RWPE1 (cell line): ENCODE data around the gene IFI16.
"Not testable (repeated sequence)": the region's sequence is repeated elsewhere in the genome, so short reads cannot be mapped to it uniquely, and the experiment has no call there.

ENCODE experiments used
- CTCF ChIA-PET: fragments of 350-600 bp; sonication (Branson Sonifier 250); formaldehyde crosslinking; extraction: SDS; loops from one replicate; lab custom pipeline; 2021; lab: Yijun Ruan, JAX
- POLR2A ChIA-PET: fragments of 400-600 bp; formaldehyde crosslinking; extraction: SDS; loops from one replicate; lab custom pipeline; 2020; ENCODE audit warnings: antibody characterized with exemption; ENCODE audit not compliant: low non-redundant PET; lab: Yijun Ruan, JAX
- DNase-seq: peaks from one replicate; pipeline ENCODE4 v3.0.0; 2012; ENCODE audit warnings: low spot score
- H3K27ac ChIP-seq: fragments of 450-650 bp; 2 replicates; pipeline ENCODE4 v1.5.1; 2017
- CTCF ChIP-seq: fragments of 450-650 bp; conservative IDR thresholded peaks from 2 replicates; pipeline ENCODE4 v1.5.1; 2017; ENCODE audit warnings: low read depth, mild to moderate bottlenecking

Gene IFI16

GRCh38 chr1:159000625-159001024, 9.1 kb upstream of the IFI16 start:
- H3K27ac ChIP-seq = no peak overlapping the region
- POLR2A ChIA-PET = no interaction called here
- DNase-seq = peak; percentile 87

GRCh38 chr1:159005161-159005560, 4.5 kb upstream of the IFI16 start:
- no peak overlapping the region for H3K27ac ChIP-seq
- no peak for TF ChIP-seq CTCF
- POLR2A ChIA-PET = no interaction called here
- CTCF ChIA-PET = interaction anchor here (0.6 kb wide), 1 partner anchor 15 kb away, joined by 3 read pairs; no protein-coding TSS in a partner anchor
- DNase-seq = no peak

More at GRCh38 chr1:159000625-159001024, 9.1 kb upstream of the IFI16 start:
- CTCF ChIA-PET = no interaction called here
- TF ChIP-seq CTCF = no peak

DNA sequence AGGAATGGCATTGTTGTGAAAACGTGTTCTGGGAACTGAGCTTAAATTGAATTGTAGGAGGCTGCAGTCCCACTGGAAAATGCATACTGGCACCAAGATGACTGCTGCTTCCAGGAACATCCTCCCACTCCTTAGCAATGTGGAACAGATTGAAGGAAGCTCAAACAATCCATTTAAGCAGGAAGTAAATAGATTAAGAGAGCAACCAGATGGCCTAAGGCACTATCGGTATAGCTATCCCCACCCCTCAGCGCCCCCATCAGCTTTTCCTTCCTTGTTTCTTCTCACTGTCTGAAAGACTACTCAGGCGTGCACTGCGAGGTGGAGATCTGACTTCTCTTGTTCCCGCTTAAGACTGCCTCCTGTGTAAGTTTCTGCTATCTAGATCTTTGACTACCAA, 4.0 kb upstream of the IFI16 start:
- H3K27ac ChIP-seq = no peak overlapping the region
- TF ChIP-seq CTCF = no peak
- ChIA-PET CTCF (interaction anchor here (0.6 kb wide), 1 partner anchor 14 kb away, joined by 3 read pairs; no protein-coding TSS in a partner anchor), POLR2A (no interaction called here)
- no peak for DNase-seq

GRCh38 chr1:159006210-159006807, 3.4 kb upstream of the IFI16 start:
- DNase-seq, POLR2A ChIA-PET, CTCF ChIA-PET, H3K27ac ChIP-seq: not testable (repeated sequence)

GRCh38 chr1:159007726-159008125, 2.0 kb upstream of the IFI16 start:
- H3K27ac ChIP-seq = no peak overlapping the region
- ChIA-PET POLR2A (no interaction called here), CTCF (no interaction called here)
- DNase-seq = no peak
- TF ChIP-seq CTCF = no peak

DNA sequence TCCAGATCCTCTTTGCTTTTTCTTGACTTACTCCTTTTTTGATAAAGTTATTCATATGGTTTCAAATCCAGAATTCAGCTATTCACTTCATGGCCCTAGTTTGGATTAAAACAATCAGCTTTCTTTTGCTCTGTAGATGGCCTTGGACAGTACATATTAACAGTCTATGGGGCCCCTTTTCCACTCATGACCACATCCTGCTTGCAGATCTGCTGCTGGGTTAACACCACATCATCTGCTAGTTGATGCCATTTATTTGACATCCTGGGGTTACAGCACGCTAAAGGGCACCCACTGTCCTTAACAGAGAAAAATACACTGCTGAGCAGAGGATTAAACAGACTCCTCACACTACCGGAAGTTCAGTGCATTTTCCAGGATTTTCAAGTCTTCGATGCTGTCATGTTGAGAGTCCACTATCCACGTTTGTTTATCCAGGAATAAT, 941 bp upstream of the IFI16 start:
- TF ChIP-seq CTCF = no peak
- H3K27ac ChIP-seq = no peak overlapping the region
- no peak for DNase-seq
- POLR2A ChIA-PET = no interaction called here
- CTCF ChIA-PET = interaction anchor here (0.6 to 1.2 kb wide), 3 partner anchors 11 to 1244 kb away, joined by 3 to 4 read pairs (median 3); no protein-coding TSS in a partner anchor

DNA sequence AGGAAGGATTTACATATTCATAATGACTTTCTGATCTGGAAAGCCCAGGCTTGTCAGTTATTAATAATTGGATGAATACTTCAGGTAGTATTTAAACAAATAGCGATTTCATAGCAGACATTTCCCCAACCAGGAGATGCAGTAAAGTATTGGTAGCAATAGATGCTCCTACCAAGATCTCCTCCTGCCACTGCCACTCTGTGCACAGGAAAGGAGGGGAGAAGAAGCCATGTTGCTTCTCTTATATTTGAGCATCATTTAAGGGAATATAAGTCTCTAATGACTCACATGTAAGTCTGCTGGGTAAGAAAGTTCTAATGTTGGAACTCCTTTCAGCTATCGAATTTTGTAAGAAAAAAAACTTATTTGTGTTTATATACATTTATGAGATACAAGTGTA, 420 bp upstream of the IFI16 start:
- POLR2A ChIA-PET = no interaction called here
- no peak for DNase-seq
- CTCF ChIA-PET = interaction anchor here (0.6 to 1.2 kb wide), 3 partner anchors 11 to 1243 kb away, joined by 3 to 4 read pairs (median 3); no protein-coding TSS in a partner anchor
- no peak for TF ChIP-seq CTCF
- H3K27ac ChIP-seq = no peak overlapping the region
